Measurements from ENCODE around the gene TRIM29. TPM values are rescaled to one million over a fixed set of nuclear protein-coding genes. Genes with fewer than 3 reads are reported as not detected.

The TRIM29 gene
- total and polyA plus RNA-seq, 2 of the 13 experiments (the other 11 are each of a cell fraction or from before 2014, with no cell fraction given): 0.86 TPM

- TF ChIP-seq MAF1 (CRISPR knock-in tag; IDR thresholded peaks at IDR 0.05; ENCODE audit: borderline replicate concordance) (no peak), KAT7 (CRISPR knock-in tag; IDR thresholded peaks at IDR 0.05; ENCODE audit: borderline replicate concordance) (no peak), GLMP (CRISPR knock-in tag; IDR thresholded peaks at IDR 0.05; ENCODE audit: borderline replicate concordance) (no peak), SCMH1 (CRISPR knock-in tag; IDR thresholded peaks at IDR 0.05; ENCODE audit: borderline replicate concordance) (no peak), ZNF263 (CRISPR knock-in tag; IDR thresholded peaks at IDR 0.05) (peak; percentile 99), ZNF205 (CRISPR knock-in tag; IDR thresholded peaks at IDR 0.05) (peak; percentile 25; the same call in 1 of the 2 replicates), PHF21A (CRISPR knock-in tag; IDR thresholded peaks at IDR 0.05) (peak; percentile 66; the same call in 1 of the 2 replicates), NFIB (CRISPR knock-in tag; IDR thresholded peaks at IDR 0.05; ENCODE audit: borderline replicate concordance) (no peak), AKAP8 (CRISPR knock-in tag; IDR thresholded peaks at IDR 0.05) (no peak; the same call in 1 of the 2 replicates), SP4 (CRISPR knock-in tag; IDR thresholded peaks at IDR 0.05) (0 out of 2 replicates have a peak, but pooled peaks have one; percentile 39), TARDBP (CRISPR knock-in tag; IDR thresholded peaks at IDR 0.05) (no peak), ZNF878 (CRISPR knock-in tag; IDR thresholded peaks at IDR 0.05) (peak; percentile 15; the same call in 1 of the 2 replicates), REST (IDR thresholded peaks at IDR 0.05; ENCODE audit: borderline replicate concordance in 1 of 2, low read depth in 1 of 2, low read length in 2 of 2) (peak; percentile 3 to 71), ATF1 (CRISPR knock-in tag; IDR thresholded peaks at IDR 0.05) (no peak), ZNF460 (CRISPR knock-in tag; IDR thresholded peaks at IDR 0.05; ENCODE audit: borderline replicate concordance) (no peak), ZBTB44 (CRISPR knock-in tag; IDR thresholded peaks at IDR 0.05) (no peak), ZNF451 (CRISPR knock-in tag; IDR thresholded peaks at IDR 0.05) (no peak)
- TF ChIP-seq, protein P1, sequence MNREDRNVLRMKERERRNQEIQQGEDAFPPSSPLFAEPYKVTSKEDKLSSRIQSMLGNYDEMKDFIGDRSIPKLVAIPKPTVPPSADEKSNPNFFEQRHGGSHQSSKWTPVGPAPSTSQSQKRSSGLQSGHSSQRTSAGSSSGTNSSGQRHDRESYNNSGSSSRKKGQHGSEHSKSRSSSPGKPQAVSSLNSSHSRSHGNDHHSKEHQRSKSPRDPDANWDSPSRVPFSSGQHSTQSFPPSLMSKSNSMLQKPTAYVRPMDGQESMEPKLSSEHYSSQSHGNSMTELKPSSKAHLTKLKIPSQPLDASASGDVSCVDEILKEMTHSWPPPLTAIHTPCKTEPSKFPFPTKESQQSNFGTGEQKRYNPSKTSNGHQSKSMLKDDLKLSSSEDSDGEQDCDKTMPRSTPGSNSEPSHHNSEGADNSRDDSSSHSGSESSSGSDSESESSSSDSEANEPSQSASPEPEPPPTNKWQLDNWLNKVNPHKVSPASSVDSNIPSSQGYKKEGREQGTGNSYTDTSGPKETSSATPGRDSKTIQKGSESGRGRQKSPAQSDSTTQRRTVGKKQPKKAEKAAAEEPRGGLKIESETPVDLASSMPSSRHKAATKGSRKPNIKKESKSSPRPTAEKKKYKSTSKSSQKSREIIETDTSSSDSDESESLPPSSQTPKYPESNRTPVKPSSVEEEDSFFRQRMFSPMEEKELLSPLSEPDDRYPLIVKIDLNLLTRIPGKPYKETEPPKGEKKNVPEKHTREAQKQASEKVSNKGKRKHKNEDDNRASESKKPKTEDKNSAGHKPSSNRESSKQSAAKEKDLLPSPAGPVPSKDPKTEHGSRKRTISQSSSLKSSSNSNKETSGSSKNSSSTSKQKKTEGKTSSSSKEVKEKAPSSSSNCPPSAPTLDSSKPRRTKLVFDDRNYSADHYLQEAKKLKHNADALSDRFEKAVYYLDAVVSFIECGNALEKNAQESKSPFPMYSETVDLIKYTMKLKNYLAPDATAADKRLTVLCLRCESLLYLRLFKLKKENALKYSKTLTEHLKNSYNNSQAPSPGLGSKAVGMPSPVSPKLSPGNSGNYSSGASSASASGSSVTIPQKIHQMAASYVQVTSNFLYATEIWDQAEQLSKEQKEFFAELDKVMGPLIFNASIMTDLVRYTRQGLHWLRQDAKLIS (CRISPR knock-in tag; IDR thresholded peaks at IDR 0.05): no peak
These were observed 47.2 kb upstream of the TRIM29 start (continued) for GRCh38 chr11:120184946-120185705.

Measured in HepG2 (cell line).